Stimulated activated CD4-positive, alpha-beta T cell treated with anti-CD3 and anti-CD28 coated beads, Interleukin-15, amount 100 ng/mL, for 48 hours (primary cell): Measurements from ENCODE around the gene VPS72.

ENCODE experiments used
- DNase-seq, 2 donors: peaks; one replicate each; pipeline ENCODE4 v3.0.0-alpha.2; 2020; ENCODE audit warnings: low read depth in 2 of 2

Gene VPS72

GRCh38 chr1:151145304-151146071 lies 44.5 kb downstream of the VPS72 start:
- no peak for DNase-seq

GRCh38 chr1:151144474-151145303 lies 45.3 kb downstream of the VPS72 start:
- no peak for DNase-seq

- DNase-seq: no peak
These were observed 46.0 kb downstream of the VPS72 start for GRCh38 chr1:151143986-151144385.

- no peak for DNase-seq
These were observed 47.0 kb downstream of the VPS72 start for GRCh38 chr1:151143057-151143435.

- no peak for DNase-seq
These were observed 47.5 kb downstream of the VPS72 start for GRCh38 chr1:151142411-151143056.

- no peak for DNase-seq
These were observed 52.2 kb downstream of the VPS72 start for GRCh38 chr1:151137789-151138188.

- no peak for DNase-seq
These were observed 54.3 kb downstream of the VPS72 start for GRCh38 chr1:151135433-151136385.

- no peak for DNase-seq
These were observed 55.0 kb downstream of the VPS72 start for GRCh38 chr1:151134991-151135390.

- no peak for DNase-seq
These were observed 55.6 kb downstream of the VPS72 start for GRCh38 chr1:151134396-151134795.

- DNase-seq: no peak
These were observed 56.8 kb downstream of the VPS72 start for GRCh38 chr1:151133018-151133806.

- DNase-seq: no peak
These were observed 57.5 kb downstream of the VPS72 start for GRCh38 chr1:151132335-151133017.

GRCh38 chr1:151131701-151132334 lies 58.2 kb downstream of the VPS72 start:
- no peak for DNase-seq

GRCh38 chr1:151130987-151131586 lies 58.9 kb downstream of the VPS72 start:
- peak; percentile 84 to 87 for DNase-seq

GRCh38 chr1:151128800-151129199 lies 61.2 kb downstream of the VPS72 start:
- no peak for DNase-seq
